Glomerular visceral epithelial cell (primary cell): ENCODE measurements around the gene TSPEAR.
"Not testable (repeated sequence)": the region's sequence is repeated elsewhere in the genome, so short reads cannot be mapped to it uniquely, and the experiment has no call there.

Source experiments
- DNase-seq: peaks from one replicate; pipeline ENCODE4 v3.0.0-alpha.2; 2016; ENCODE audit errors: extremely low spot score

Gene TSPEAR

DNA sequence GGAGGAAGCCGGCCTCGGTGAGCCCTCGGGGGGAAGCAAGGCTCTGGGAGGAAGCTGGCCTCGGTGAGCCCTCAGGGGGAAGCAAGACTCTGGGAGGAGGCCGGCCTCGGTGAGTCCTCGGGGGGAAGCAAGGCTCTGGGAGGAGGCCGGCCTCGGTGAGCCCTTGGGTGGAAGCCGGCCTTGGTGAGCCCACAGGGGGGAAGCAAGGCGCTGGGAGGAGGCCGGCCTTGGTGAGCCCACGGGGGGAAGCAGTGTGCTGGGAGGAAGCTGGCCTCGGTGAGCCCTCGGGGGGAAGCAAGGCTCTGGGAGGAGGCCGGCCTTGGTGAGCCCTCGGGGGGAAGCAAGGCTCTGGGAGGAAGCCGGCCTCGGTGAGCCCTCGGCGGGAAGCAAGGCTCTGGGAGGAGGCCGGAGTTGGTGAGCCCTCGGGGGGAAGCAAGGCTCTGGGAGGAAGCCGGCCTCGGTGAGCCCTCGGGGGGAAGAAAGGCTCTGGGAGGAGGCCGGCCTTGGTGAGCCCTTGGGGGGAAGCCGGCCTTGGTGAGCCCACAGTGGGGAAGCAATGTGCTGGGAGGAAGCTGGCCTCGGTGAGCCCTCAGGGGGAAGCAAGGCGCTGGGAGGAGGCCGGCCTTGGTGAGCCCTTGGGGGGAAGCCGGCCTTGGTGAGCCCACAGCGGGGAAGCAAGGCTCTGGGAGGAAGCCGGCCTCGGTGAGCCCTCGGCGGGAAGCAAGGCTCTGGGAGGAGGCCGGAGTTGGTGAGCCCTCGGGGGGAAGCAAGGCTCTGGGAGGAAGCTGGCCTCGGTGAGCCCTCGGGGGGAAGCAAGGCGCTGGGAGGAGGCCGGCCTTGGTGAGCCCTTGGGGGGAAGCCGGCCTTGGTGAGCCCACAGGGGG, 208.1 kb downstream of the TSPEAR start:
- DNase-seq, result not testable (repeated sequence)

DNA sequence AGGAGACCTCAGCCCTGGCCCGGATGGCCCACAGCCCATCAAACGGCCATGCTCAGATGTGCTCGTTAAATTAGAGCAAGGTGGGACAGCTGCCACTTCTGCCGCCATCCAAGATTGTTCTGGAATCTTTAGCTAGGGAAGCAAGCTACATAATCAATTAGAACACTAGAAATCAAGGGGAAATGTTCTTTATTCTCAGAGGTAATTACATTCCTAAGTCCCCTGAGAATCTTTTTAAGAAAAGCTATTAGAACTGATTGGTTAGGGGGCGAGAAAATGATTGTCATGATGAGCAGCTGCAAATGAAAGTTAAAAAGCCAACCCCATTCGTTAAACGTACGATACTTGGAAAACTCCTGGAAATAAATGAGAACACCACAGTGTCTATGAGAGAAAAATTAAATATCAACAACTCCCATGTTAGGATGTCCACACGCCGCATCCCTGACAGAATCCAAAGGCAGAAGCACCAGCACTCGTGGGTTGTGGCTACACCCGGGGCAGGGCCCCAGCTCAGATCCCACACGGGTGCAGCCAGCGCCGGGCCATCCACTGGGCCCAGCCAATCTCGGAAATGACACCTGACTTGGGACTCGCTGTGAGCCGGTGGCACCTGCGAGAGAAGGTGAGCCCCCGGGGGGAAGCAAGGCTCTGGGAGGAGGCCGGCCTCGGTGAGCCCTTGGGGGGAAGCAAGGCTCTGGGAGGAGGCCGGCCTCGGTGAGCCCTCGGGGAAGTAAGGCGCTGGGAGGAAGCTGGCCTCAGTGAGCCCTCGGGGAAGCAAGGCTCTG, 209.0 kb downstream of the TSPEAR start:
- DNase-seq, result no peak

DNA sequence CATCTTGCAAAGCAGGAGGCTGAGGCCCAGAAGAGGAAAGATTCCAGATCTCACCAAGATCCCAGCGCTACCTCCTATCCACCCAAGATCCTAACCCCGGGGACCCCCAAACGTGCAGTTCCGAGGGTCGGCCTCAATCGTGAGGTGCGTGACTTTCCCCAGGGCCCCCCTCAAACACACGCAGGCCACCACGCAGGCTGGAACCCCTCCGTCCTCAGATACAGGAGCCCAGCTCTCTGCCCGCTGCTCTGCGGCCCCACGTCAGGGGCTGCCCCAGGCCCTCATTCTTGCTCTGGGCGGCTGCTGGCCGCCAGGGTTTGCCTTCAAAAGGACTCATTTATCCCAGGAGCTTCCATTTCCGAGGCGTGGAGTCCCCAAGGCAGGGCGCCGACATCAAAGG, 211.3 kb downstream of the TSPEAR start:
- no peak for DNase-seq

DNA sequence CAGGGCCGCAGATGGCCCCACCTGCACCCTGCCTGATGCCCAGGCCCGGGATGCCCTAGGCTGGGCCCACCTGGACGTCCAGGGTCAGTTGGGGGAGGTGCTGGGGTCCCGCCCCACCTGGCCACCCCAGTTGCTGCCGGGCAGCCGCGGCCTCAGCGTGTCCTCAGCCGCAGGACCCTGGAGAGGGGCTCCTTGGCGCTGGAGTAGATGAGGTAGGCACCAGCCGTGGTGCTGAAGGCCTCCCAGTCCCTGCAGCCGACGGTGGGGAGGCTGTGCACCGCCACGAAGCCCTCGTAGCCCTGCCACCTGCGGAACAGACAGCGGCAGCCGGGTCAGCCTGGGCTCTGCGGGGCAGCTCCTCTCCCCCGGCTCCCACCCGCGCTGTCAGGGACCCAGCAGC, 211.7 kb downstream of the TSPEAR start:
- no peak for DNase-seq

DNA sequence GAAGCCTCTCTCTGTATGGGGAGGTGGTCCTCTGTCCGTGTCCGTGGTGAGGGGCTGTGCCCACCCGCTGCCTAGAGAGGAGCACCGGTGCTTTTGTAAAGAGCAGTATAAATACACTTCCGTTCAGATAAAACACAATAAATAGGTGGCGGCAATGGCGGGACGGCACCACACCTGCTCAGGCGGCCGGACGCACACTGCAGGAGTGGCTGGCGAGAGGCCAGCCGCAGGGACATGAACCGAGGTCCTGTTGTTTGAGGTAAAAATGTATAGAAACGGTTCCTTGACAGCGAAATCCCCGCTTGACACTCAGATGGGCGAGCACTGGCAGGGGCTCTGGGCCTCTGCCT, 212.2 kb downstream of the TSPEAR start:
- no peak for DNase-seq

DNA sequence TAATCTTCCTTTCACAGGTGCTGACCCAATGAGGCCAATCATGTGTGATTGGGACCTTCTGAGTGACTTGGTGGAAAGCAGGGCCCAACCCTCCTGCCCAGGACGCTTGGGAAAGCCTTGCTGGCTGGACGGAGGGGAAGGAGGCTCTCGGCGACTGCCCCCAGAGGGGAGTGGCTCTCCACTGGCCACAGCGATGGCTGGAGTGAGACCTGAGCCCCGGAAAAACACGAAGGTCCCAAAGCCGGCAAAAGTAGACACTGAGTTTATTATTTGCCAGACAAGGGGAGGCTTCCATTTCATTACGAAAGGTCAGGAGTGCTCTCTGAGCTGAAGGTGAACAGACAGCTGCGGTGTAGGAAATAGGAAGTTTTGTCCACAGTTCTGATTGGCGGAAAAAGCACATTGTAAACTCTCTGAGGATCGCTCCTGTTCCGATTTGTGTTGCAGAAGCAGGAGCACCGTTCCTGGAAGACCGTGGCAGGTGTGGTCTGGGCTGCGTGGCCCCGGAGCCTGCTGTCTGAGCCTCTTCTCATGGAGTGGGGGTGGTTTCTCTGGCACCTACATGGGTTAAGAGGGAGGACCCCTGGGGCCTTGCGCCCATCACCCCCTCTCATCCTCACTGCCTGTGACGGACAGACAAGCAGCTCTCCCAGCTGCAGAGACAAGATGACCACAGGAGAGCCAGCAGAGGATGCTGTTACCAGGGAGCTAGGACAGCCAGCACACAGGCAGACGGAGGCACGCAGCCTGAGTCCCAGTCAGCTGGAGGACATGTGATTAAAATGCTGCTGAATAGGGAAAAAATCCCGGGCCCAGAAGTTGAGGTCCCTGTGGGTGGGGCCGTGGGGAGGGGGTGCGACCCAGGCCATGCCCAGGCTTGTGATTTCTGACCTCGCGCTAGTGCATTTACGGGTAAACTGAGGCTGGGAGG, 212.8 kb downstream of the TSPEAR start:
- DNase-seq, result no peak

DNA sequence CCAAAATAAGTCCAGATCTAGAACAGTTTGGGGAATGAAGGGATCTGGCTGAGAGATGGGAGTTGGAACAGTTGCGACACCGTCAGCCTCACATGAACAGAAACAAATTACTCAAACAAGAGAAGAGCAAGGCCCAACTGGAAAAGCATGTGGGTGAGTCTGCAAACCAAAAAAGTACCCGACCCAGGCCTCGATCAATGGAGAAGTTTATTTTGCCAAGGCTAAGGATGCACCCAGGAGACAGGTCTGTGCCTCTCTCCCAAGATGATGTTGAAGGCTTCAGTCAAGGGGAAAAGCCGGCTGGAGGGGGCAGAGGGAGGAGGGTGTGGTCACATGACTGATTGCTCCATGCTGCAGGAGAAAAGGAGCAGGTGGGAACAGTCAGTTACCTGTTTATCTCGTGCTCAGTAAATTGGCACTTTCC, 213.7 kb downstream of the TSPEAR start:
- DNase-seq, result no peak

DNA sequence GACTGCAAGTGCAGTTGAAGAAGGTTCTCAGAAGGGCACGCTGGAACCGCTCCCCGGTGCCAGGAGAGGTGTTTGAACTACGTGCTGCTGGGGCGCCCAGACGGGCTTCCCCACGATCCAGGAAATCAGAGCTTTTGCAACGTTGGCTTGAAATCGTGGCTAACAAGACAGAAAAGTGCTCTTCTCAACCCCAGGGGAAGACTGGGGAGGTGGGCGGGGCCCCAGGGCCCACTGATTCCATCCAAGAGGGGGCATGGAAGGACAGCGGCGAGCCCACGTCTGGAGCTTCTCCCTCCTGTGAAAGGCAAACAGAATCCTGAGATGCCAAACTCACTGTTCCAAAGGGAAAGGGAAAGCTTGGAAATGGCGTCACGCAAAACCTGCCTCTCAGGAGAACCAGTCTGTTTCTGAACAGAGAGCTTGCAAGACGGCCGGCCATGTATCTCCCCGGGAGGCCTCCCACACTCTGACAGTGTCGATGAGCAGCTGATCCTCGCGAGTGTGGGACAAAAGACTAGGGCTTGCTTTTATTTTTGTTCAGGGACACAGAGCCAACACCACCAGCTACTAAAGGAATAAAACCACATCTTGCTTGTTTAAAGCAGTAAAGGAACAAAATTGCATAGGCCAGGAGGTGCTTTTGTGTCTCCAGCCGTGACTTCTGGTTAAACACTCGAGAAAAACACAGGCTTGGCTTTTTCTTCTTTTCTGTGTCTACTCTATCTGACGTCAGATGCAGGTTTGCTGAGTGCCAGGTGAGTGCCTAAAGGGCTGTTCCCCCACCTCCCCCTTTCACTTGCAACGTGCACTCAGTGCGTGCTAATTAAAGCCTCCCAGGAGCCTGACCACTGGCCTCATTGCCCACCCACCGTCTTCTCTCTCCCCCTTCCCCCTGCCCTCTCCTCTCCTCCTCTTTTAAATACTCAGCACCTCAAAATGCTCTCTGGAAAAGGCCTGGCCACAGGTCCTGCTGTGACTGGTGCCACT, 214.5 kb downstream of the TSPEAR start:
- no peak for DNase-seq

DNA sequence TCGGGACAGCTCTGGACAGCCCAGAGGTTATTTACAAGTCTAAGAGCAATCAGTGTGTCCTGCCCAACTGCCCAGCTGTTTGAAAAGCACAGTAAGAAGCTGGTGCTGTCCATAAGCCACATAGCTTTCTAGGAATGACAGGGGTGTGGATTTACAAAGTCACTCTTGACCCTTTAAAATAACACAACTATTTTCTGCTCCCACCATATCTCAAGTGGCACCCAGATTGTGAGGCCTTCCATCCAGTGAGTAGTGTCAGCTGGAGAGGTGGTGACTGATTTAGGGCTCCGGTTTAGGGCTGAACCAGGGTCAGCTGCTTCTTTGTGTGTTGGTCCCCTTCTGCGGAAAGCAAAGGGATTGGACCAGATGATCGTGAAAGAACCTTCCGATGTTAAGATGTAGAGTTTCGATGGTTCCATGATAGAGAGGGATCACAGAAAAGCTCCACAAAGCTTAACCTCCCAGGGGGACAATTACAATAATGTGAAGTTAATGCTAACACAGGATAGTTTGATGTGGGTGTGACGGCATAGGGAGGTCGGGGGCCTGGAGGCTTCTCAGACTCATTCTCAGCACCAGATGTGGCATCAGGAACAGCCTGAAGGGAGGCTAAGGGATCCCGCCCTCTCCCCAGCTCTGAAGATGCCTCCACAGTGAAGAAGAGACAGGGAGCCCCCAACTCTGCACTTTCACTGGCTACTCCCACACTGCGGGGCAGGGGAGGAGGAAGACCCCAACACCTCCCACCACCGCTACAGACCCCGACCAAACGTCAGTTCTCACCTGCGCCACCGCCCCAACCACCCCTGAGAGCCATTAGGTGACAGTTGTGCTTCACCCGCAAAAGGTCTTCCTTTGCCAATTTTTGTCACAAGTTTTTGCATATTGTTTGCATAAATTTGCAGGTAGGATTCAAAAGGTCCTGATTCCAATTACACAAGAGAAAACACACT, 215.5 kb downstream of the TSPEAR start:
- no peak for DNase-seq

DNA sequence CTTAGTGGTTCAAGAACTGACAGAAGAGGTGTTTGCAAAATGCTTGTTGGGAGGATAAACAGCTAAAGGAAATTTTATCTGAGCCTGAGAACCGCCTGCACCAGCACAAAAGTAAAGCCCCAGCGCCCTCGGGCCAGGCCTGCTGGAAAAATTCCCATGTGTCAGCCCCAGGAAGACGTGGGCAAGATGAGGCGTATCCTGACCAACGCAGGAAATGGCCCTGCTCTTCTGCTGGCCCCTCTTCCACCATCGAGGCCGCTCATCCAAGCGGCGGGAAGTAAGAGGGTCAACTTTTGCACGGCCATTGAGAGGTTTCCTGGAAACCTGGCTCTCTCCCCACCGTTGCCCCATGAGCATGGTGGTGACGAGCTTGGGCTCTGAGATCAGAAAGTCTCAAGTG, 216.4 kb downstream of the TSPEAR start:
- DNase-seq, result no peak

DNA sequence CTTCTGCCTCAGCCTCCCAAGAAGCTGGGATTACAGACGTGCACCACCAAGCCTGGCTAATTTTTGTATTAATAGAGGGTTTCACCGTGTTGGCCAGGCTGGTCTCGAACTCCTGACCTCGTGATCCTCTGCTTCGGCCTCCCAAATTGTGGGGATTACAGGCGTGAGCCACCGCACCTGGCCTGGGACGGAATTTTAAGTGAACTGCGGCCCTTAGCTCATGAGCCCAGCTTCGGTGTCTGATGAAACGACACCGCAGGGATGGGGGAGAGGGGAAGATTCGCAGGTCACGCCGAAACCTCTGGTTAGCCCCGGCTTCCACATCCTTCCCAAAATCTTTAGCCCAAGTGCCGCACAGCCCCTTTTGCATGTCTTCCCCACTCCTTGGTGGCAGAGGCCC, 217.0 kb downstream of the TSPEAR start:
- no peak for DNase-seq

DNA sequence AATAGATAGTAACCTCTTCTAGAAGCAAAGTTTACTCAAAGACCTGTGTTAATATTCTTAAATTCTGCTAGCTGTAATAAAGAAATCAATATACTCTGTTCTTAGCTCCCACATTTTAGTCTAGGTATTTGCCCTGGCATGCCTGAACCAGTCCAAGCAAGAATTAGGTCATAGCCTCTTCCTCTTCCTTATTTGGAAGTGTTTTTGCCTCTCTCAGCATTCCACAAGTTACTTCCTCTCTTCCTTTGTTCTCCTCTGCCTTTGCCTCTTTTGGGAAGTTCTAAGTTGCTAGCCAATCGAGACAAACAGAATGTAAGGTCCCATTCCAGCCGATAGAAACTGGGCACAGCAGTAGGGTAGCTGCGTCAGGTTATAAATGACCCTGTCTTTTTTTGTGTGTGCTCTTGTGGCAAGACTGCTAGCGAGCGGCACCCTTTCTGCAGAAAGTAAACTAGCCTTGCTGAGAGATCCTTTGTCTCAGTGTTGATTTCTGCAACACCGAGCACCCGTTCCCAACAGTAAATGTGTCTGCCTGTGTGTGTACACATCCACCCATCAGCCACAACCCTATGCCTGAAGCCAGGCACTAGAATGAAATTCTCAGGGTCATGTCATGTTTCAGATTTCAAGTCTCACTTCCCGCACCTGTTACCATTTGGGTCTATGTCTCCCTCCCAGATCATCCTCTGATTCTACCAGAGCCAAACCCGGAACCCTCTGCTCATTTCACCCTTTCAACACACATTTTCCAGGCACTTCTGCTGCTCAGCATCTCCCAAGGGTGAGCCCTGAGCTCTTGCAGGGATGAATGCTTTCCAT, 218.6 kb downstream of the TSPEAR start:
- DNase-seq, result no peak

DNA sequence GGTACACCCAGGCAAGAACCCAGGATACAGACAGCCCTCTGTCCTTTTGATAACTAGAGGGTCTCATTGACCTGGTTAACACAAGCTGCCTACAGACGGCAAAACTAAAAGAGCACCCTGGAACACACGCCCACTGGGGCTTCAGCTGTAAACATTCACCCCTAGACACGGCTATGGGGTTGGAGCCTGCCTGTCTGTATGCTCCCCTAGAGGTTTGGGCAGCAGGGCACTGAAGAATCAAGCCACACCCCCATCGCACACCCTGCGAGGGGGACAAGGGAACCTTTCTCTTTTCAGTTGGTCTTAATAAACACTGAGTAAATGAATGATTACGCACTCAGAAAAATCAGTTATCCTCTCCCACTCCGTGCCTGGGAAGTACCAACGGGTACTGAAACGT, 220.6 kb downstream of the TSPEAR start:
- DNase-seq, result no peak

DNA sequence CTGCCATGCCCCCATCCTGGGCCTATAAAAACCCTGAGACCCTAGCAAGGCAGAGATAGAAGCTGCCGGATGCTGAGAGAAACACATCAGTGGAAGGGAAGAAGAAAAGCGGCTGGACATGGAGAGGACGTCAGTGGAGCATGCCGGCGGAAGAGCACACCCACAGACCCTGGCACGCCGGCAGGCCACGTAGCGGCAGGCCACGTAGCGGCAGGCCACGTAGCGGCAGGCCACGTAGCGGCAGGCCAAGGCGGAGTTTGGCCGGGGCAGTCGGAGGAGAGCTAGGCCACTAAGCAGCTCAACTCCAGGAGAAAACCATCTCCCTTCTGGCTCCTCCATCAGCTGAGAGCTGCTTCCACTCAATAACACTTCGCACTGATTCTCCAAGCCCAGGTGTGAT, 221.0 kb downstream of the TSPEAR start:
- no peak for DNase-seq

DNA sequence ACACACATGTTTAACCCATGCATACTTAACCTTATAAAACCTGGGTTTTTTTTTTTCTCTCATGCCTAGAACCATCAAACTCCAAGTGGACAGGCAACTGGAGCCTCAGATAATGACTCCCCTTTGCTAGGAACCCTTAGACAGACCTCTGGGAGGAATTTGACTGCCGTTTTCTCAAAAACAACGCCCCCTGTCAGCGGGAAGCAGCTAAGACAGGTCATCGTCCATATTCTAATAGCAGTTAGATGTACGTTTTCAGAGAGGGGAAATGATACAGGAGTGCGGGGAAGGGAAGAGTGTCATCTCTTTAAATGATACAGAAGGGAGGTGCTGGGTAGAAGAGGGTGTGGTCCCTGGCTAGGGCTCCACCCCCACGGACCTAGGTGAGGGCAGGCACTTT, 221.4 kb downstream of the TSPEAR start:
- no peak for DNase-seq

DNA sequence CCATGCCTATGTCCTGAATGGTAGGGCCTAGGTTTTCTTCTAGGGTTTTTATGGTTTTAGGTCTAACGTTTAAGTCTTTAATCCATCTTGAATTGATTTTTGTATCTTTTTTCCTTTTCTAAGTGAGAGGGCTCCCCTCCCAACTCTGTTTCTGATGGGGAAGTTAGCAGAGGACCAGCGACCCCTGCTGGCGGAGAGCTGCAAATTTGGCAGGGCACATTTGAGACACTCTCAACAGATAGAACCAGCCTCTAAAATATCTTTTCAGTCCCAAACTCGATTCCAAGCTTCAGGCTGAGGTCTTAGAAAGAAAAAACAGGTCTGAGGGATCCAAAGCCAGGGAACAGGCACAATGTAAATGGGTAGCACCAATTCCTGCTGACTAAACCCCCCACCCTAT, 223.5 kb downstream of the TSPEAR start:
- DNase-seq, result no peak

DNA sequence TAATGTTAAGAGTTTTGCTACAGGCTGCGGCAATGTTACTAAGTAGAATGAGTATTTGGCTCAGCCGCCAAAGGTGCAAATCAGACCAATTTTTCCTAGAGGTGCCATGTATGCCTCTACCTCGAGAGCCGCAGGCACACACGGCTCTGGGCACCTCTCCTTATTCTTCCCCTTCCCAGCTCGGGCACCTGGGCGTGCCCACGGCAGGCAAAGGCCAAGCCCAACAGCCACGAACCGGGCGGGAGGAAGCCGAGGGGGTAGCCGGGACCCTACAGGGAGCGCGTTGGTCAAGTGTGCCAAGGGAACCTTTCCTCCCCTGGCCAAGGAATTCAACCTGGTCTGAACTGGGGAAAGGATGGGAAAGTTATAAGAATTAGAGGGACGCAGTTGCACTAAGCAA, 225.1 kb downstream of the TSPEAR start:
- DNase-seq, result no peak

DNA sequence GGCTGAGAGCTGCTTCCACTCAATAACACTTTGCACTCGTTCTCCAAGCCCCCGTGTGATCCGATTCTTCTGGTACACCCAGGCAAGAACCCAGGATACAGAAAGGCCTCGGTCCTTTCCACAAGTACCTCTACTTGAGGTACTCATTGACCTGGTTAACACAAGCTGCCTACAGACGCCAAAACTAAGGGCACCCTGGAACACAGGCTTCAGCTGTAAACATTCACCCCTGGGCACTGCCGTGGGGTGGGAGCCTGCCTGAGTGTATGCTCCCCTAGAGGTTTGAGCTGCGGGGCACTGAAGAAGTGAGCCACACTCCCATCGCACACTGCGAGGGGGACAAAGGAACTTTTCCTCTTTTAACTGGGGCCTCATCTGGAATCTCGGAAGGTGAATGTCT, 225.6 kb downstream of the TSPEAR start:
- DNase-seq, result no peak

DNA sequence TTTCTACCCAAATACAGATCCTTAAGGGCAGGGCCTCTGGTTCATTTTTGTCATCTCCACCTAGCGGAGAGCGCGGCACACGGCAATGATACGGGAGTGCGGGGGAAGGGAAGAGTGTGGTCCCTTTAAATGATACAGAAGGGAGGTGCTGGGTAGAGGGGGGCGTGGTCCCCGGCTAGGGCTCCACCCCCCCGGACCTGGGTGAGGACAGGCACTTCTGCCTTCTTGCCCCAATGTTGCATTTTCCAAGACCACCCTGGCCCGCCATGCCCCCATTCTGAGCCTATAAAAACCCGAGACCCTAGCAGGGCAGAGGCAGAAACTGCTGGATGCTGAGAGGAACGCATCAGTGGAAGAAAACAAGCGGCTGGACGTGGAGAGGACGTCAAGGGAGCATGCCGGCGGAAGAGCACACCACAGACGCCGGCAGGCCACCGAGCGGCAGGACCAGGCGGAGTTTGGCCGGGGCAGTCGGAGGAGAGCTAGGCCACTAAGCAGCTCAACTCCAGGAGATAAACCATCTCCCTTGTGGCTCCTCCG, 226.0 kb downstream of the TSPEAR start:
- DNase-seq, result no peak
